HG03439 (cell line): ENCODE measurements around the gene TEX9.
"Not testable (repeated sequence)": the region's sequence is repeated elsewhere in the genome, so short reads cannot be mapped to it uniquely, and the experiment has no call there.

Source experiments
- ATAC-seq: cut with Tn5 transposase; IDR thresholded peaks from one replicate; pipeline ENCODE4 v1.9.1; 2021; ENCODE audit warnings: mild to moderate bottlenecking, moderate library complexity; ENCODE audit not compliant: unreplicated experiment

Gene TEX9

DNA sequence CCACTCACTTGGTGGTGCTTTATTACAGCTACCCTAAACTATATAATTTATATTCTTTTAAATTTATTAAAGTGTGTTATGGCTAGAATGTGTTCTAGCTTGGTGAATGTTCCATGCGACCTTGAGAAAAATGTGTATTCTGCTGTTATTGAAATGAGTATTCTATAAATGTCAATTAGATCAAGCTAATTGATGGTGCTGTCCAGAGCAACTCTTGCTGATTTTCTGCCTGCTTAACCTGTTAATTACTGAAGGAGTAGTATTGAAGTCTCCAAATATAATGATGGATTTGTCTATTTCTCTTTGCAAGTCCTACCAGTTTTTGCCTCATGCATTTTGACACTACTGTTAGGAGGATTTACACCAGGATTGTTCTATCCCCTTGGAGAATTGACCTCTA lies 3.2 kb upstream of the TEX9 start:
- no peak for ATAC-seq

DNA sequence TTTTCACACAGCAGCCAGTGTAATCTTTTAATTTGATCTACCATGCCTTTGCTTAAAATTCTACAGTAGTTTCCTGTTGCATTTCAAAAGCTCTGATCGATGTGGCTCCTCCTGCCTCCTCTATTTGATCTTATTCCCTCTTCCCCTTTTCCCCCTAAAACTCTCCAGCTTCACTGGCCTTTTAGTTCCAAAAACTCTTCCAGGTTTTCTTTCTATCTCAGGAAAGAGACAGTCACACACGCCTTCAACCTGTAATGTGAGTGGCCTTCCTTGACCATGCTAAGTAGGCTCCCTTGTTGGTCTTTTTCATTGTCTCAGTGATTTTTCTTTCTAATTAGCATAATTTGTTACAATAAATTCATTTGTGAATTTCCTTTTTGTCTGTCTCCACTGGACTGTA lies 985 bp downstream of the TEX9 start:
- ATAC-seq, result no peak

DNA sequence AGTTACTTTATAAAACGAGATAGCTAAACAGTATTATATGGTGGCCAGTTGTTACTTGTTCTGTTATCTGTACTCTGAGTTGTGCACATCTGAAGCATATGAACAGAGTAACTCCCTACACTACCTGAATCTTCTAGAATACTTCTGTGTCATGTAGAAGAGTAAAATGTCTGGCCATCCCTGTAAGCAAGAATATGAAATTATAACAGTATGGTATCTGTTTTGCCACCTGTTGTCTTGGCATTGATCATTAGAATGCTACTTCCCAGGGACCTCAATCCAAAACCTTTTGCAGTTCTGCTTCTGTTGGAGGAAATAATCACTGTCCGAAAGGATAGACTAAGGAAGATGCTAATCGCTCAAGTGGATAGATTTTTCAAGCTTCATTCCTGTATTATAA lies 1.9 kb downstream of the TEX9 start:
- ATAC-seq, result no peak

DNA sequence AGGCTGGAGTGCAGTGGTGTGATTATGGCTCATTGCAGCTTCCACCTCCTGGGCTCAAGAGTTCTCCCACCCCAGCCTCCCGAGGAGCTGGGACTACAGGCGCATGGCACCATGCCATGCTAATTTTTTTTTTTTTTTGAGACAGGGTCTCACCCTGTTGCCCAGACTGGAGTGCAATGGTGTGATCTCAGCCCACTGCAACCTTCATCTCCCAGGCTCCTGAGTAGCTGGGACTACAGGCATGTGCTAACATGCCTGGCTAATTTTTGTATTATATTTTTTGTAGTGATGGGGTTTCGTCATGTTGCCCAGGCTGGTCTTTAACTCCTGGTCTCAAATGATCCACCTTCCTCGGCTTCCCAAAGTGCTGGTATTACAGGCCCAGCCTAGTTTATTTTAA lies 4.0 kb downstream of the TEX9 start:
- no peak for ATAC-seq

DNA sequence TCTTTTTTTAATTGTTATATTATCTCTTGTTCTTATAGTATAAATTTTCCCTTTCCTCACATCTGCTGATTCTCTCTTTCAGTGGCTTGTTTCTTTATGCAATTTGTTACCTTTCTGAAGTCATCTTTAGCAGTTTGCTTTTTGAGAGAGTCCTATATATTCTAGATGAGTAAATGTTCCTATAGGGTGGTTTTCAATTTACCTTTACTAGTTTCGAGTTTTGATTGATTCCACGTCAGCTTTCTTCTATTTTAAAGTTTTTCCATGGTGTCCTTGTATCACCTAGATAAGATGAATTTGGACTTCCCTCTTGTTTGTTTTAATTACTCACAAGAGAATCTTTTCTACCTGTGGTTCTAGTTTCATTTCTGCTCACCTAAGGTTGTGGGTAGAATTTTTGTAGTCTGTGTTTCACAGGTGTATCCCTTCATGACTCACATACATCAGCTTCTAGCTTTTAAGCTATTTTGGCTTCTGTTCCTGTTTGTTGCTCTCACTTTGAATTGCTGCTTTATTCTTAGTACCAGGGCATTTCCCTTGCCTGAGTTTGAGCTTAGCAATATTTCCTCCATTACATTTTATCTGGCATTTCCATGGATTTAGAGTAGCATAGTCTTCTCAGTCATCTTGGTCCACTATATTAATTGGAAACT lies 6.4 kb downstream of the TEX9 start:
- ATAC-seq, result peak; percentile 73

DNA sequence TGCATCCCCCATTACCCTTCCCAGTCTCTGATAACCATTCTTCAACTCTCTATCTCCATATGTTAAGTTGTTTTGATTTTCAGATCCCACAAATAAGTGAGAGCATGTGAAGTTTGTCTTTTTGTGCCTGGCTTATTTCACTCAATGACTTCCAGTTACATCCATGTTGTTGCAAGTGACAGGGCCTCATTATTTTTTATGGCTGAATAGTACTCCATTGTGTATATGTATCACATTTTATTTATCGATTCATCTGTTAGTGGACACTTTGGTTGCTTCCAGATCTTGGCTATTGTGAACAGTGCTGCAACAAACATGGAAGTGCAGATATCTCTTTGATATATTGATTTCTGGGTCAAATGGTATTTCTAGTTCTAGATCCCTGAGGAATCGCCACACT lies 9.5 kb downstream of the TEX9 start:
- not testable (repeated sequence) for ATAC-seq

DNA sequence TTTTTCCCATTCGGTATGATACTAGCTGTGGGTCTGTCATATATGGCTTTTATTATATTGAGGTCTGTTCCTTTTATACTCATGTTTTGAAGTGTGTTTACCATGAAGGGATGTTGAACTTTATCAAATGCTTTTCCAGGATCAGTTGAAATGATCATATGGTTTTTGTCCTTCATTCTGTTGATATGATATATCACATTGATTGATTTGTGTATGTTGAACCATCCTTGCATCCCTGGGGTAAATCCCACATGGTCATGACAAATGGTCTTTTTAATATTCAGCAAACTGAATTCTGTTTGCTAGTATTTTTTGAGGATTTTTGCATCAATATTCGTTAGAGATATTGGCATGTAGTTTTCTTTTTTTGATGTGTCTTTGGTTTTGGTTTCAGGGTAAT lies 12.6 kb downstream of the TEX9 start:
- ATAC-seq, result not testable (repeated sequence)

DNA sequence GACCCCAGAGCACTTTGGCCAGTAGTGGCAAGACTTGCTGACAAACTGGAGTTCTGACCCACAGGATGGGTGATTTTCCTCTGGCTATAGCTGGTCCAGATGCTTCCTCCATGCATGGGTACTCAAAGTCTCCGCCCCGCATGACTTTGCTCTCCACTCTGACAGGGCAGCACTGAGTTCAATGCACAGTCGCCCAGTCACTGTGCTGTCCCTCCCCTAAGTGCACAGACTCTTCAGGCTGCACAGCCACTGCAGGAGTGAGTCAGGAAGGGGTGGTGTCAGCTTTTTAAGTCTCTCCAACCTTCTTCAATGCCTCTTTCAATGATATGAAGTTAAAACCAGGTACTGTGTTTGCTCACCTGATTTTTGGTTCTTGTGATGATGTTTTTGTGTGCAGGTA lies 17.8 kb downstream of the TEX9 start:
- ATAC-seq, result no peak

DNA sequence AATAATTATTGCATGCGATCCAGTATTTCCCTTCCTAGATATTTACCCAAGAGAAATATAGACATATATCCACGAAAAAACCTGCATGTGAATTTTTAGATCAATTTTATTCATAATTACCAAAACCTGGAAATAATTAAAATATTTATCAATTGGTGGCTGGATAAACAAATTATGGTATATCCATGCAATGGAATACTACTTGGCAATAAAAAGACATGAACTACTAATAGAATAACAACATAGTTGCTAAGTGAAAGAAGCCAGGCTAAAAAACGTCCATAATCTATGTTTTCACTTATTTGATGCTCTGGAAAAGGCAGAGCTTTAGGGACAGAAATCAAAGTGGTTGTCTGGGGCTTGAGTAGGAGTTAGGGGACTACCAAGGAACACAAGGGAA lies 20.7 kb downstream of the TEX9 start:
- no peak for ATAC-seq

DNA sequence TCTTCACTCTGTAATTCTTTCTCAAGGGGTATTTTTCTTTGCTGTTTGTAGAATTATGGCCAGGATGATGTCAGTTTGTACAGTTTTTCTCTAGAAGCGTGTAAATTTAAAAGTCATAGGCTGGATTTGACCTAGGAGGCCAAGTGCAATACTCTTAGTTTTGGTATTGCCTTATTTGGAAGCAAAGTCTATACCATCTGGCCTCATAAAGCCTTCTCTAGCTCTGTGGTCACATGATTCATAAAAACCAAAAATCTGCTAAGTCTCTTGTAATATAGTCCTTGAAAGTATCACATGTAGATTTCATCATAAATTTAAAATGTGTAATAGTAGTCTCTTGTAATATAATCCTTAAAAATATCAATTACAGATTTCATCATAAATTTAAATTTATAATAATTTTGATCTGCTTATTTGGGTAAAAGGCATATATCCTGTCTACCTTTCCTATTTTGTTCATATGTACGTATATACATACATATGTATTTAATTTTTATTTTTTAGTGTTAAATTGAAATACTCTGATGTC lies 25.6 kb downstream of the TEX9 start:
- ATAC-seq, result no peak

DNA sequence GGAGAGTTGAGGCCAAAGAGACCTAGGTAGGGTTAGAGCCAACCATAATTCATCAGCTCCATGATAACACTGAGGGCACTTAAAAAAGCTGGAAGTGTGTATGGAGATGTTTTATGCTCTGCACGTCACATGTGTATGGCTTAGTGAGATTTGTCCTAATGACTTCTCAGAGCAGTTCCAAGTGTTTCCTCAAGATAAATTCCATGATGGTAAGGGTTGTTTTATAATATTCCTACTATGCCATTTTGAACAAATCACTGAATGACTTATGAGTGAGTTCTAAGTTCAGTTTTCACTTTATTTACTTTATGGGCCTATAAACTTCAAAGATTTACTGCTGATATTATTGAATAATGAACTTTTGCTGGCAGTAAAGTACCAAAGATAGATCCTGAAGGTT lies 28.1 kb downstream of the TEX9 start:
- no peak for ATAC-seq

DNA sequence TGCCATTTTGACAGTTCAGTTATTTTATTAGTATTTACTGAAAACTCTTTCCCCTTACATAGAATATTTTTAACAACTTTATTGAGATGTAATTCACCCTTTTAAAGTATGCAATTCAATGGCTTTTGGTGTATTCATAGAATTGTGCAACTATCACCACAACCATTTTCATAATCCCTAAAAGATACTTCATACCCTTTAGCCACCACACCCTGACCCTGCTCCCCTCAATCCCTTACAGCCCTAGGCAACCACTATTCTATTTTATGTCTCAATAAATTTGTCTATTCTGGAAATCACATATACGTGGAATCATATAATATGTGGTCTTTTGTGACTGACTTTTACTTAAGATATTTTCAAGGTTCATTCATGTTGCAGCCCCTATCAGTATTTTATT lies 29.7 kb downstream of the TEX9 start:
- ATAC-seq, result no peak

DNA sequence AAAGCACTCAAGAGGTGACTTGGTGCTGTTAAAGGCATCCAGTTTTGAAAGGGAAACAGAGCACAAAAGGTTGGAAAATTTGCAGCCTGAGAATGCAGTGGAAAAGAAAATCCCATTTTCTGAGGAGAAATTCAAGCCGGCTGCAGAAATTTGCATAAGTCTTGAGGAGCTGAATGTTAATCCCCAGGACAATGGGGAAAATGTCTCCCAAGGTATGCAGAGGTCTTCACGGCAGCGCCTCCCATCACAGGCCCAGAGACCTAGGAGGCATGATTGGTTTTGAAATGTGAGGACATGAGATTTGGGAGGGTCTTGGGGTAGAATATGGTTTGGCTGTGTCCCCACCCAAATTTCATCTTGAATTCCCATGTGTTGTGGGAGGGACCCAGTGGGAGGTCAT lies 32.1 kb downstream of the TEX9 start:
- not testable (repeated sequence) for ATAC-seq

DNA sequence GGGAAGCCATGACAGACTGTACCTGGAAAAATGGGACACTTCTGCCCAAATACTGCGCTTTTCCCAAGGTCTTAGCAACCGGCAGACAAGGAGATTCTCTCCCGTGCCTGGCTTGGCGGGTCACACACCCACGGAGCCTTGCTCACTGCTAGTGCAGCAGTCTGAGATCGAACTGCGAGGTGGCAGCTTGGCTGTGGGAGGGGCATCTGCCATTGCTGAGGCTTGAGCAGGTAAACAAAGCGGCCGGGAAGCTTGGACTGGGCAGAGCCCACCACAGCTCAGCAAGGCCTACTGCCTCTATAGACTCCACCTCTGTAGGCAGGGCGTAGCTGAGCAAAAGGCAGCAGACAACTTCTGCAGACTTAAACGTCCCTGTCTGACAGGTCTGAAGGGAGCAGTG lies 34.0 kb downstream of the TEX9 start:
- not testable (repeated sequence) for ATAC-seq

DNA sequence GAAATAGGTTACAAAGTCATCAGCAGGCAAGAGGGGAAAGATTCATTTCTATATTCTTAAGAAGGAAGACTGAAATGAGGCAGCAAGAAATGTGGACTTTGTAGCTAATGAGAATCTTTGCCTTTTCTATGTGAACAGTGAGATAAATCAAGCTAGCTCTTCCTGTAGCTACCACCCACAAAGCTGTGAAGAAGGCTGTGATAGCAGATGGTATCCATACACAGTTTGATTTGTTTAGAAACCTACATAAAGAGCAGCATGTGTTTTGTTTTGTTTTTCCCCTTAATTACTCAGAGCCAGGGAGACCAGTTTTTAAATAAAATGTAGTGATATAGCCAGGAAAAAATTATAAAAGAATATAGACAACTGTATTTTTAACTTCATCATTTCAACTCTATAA lies 45.5 kb downstream of the TEX9 start:
- ATAC-seq, result no peak

DNA sequence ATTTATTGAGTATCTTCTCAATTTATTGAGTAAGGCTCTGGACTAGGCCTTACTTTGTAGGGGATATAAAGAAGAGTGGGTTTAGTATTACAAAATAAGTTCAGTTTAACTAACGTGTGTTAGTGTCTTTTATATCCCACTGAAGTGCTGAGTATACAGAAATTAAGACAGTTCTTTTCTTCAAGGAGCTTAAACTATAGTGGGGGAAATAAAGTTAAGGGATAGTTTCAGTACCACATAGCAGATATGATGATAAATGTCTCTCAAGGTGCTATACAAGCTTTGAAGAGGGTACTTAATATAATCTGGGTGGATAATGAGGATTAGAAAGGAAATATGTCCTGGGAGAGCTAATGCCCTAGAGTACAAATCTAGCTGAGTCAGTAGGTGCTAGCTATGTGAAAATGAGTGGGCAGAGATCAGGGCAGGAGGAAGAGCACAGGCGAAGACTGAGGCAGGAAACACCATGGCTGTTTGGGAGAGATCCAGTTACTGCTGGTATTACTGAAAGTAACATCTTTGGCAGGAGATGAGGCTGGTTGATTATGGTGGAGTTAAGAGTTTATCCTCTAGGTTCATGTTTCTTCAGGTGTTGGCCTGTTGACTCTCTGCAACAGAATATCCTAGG lies 46.0 kb downstream of the TEX9 start:
- no peak for ATAC-seq

DNA sequence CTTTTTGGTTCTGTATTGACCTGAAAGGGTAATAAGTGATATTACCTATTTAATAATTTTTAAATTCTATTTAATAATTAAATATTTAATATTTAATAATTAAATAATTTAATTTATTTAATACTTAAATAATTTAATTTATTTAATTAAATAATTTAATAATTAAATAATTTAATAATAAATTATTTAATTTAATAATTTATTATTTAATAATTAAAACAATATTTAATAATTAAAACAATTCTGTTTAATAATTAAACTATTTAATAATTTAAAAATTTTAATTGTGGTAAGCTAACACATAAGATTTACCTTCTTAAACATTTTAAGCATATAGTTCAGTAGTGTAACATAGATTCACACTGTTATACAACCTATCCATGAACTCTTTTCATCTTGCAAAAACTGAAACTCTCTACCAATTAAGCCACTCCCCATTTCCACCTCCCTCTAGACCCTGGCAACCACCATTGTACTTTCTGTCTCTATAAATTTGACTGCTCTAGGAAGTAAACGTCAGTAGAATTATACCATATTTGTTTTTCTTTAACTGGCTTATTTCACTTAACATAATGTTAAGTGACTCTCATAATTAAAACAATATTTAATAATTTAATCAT lies 48.0 kb downstream of the TEX9 start:
- not testable (repeated sequence) for ATAC-seq

DNA sequence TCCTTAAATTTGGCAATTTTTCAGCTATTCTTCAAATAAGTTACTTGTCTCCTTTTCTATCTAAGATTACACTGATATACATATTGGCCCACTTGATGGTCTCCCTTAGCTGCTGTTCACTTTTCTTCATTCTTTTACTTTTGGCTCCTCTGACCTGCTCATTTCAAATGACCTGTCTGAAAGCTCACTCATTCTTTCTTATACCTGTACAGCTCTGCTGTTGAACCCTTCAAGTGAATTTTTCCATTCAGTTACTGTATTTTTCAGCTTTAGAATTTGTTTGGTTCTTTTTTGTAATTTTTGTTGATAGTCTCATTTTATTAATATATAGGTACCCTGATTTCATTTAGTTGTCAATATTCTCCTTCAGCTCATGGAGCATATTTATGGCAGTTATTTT lies 60.0 kb downstream of the TEX9 start:
- ATAC-seq, result no peak

DNA sequence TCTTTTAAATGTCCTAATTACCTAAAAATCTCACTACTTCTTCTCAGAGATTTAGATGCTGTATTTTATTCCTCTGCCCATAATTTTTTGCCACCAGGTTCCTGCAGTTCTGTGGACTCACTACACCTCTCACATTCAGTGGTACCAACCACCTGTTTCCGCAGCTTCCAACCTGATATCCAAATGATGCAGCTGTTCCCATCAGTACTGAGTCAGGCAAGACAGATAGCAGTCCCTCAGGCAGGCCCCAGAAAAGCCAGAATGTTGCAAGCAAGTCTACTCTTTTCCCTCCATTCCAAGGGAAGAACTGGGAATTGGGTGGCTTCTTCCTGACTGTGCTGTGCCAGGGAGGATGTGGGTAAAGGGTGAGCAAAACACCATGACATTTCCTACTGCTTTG lies 60.8 kb downstream of the TEX9 start:
- ATAC-seq, result no peak

DNA sequence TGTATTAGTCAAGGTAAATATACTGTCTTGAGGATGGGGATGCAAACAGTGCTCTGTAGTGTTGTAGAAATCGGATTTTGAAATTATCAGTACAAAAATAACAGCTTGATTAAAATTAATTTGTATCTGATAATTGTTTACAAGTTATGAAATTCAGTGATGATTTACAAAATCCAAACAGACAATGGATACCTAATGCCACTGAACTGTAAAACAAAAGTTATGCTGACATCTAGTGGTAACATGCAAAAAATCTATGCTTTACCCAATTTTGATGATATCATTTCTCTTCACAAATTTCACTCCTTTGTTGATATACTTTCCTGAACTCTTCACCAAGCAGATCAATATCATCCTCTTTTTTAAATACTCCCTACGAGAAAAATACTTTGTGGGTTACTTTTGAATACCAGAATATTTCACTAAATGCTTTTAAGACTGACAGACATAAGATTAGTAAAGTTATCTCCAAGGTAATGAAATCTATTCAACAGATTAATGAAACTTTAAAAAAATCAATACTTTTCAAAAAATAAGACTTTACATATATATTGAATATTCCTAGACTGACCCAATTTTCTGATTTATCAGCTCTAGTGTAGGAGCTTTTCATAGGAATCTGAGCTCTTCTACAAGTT lies 63.7 kb downstream of the TEX9 start:
- no peak for ATAC-seq

DNA sequence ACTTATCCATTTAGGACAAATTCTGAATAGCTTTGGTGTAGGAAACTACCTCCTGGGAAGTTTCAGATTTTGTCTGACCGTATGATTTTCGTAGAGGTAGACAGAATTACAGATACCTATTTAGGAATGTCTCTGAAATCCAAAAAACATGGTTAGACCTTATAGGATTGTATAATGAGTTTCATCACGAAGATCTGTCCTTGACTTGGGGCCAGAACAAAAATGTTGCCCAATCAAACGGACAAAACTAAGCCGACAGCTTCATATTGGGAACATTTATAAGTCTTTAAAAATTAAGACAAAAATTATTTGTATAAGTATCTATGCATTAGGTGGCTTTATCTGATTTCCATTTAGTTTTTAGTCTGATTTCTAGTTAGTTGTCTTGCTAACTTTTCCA lies 67.1 kb downstream of the TEX9 start:
- ATAC-seq, result no peak

DNA sequence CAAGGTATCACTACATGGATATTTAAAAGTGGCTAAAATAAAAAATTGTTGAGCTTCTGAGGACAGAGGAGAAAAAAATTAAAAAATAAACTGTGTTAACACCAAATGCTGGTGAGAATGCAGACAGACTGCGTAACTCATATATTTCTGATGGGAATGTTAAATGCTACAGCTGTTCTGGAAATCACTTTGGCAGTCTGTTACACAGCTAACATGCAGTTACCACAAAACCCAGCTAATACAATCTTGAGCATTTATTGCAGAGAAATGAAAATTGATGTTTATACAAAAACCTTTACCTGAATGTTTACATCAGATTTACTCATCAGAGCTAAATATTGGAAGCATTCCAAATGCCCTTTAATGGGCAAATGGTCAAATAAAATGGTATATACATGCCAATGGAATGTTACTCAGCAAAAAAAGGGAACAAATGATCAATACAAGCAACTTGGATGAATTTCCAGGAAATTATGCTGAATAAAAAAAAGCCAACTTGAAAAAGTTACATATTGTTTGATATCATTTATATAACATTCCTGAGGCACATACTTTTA lies 75.1 kb downstream of the TEX9 start:
- ATAC-seq, result no peak
